HUES6 (cell line): ENCODE data around the gene ALKBH1.
A peak's percentile ranks its signal among the peaks of the same experiment; 100 is the strongest.
"Not testable (repeated sequence)": the region's sequence is repeated elsewhere in the genome, so short reads cannot be mapped to it uniquely, and the experiment has no call there.

Source experiments
- H3K27ac ChIP-seq: 2 replicates; pipeline ENCODE4 v1.7.0; 2013; ENCODE audit warnings: low read depth, mild to moderate bottlenecking, low read length, inconsistent platforms
- H3K27me3 ChIP-seq: 2 replicates; pipeline ENCODE4 v1.6.1; 2013; ENCODE audit warnings: low read length; ENCODE audit not compliant: control insufficient read depth, insufficient read depth
- H3K36me3 ChIP-seq: 2 replicates; pipeline ENCODE4 v1.6.1; 2013; ENCODE audit warnings: low read length; ENCODE audit not compliant: control insufficient read depth, insufficient read depth
- H3K4me1 ChIP-seq: 2 replicates; pipeline ENCODE4 v1.6.1; 2013; ENCODE audit warnings: low read length; ENCODE audit not compliant: control insufficient read depth, insufficient read depth
- H3K4me3 ChIP-seq: 2 replicates; pipeline ENCODE4 v1.5.1; 2013; ENCODE audit warnings: low read depth, low read length
- H3K9ac ChIP-seq: one replicate; pipeline ENCODE4 v1.6.1; 2013; ENCODE audit warnings: mild to moderate bottlenecking, low read length
- H3K9me3 ChIP-seq: 2 replicates; pipeline ENCODE4 v1.6.1; 2013; ENCODE audit warnings: low read depth, low read length; ENCODE audit not compliant: control insufficient read depth, insufficient read depth

The ALKBH1 gene

DNA sequence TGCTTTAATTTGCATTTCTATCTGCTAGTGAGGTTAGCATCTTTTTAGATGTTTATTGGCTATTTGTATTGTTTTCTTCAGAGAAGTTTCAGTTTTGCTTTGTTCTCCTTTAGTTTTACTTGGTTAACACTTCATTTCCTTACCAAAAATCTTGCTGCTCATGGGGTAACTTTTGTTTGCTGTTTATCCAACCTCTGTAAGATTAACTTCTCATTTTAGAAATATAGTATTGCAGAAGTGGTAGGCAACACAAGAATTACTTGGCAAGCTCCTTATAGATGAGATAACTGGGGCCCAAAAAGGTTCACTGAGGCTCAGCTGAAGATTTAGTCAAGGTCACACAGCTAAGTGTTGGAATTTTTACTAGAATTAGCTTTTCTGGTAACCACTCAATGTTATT lies 40.5 kb downstream of the ALKBH1 start:
- Histone ChIP-seq H3K36me3 (peaks cover under 1% of the 10 kb centered on the region; the same call in 1 of the 2 replicates), H3K27ac (no peak overlapping the region), H3K9ac (no peak overlapping the region), H3K4me3 (no peak overlapping the region), H3K4me1 (peaks cover 21% of the 10 kb centered on the region), H3K9me3 (no peaks in the 10 kb centered on the region), H3K27me3 (no peaks in the 10 kb centered on the region)

DNA sequence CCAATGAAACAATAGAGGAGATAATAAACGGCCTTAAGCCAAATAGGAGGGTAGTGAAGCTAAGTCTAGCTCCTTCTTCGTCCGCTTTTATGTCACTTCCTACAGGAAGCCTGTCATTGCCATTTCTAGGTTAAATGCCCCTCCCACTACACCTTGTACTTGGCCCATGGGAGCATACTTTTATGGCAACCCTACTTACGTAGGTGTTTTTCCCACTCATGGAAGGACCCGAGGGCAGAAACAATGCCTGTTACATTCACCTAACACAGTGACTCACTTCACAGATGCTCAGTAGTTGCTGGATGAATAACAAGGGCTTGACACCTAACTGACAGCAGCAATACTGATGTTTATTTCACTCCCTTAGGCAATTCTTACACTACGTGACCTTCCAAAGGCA lies 44.5 kb downstream of the ALKBH1 start:
- H3K4me3 ChIP-seq, result no peak overlapping the region

DNA sequence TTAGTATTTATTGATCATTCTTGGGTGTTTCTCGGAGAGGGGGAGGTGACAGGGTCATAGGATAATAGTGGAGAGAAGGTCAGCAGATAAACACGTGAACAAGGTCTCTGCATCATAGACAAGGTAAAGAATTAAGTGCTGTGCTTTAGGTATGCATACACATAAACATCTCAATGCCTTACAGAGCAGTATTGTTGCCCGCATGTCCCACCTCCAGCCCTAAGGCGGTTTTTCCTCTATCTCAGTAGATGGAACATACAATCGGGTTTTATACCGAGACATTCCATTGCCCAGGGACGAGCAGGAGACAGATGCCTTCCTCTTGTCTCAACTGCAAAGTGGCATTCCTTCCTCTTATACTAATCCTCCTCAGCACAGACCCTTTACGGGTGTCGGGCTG lies 46.3 kb downstream of the ALKBH1 start:
- not testable (repeated sequence) for H3K9me3 ChIP-seq, H3K36me3 ChIP-seq, H3K27me3 ChIP-seq, H3K4me3 ChIP-seq, H3K9ac ChIP-seq
- peaks cover 33% of the 10 kb centered on the region for H3K4me1 ChIP-seq
- peak overlapping the region; percentile 75; the same call in 1 of the 2 replicates for H3K27ac ChIP-seq

More for the DNA sequence above, 44.5 kb downstream of the ALKBH1 start:
- Histone ChIP-seq H3K9ac (no peak overlapping the region), H3K9me3 (no peaks in the 10 kb centered on the region), H3K36me3 (no peaks in the 10 kb centered on the region), H3K4me1 (peaks cover 36% of the 10 kb centered on the region), H3K27ac (no peak overlapping the region; the same call in 1 of the 2 replicates), H3K27me3 (no peaks in the 10 kb centered on the region)

DNA sequence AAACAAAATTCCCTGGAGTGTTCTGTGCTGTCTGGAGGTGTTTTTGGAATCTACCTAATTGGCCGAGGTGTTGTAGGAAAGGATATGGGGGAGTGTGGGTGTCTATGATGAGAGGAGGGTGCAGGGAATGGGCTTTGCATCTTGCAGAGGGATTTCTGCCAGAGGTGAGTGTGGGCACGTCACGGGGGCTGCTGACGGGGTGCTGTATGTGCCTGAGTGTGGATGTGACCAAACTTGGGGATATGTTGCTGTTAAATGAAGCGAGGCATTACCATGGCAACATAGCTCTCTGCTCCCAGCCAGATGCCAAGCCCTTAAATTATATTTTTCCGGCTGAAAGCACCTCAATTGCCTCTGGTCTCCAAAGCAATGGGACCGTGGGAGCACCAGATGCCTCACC lies 47.1 kb downstream of the ALKBH1 start:
- Histone ChIP-seq H3K4me1 (peaks cover 33% of the 10 kb centered on the region), H3K27me3 (no peaks in the 10 kb centered on the region), H3K4me3 (no peak overlapping the region), H3K27ac (peak overlapping the region; percentile 75; the same call in 1 of the 2 replicates), H3K9ac (peak overlapping the region; percentile 56), H3K9me3 (no peaks in the 10 kb centered on the region), H3K36me3 (no peaks in the 10 kb centered on the region)

DNA sequence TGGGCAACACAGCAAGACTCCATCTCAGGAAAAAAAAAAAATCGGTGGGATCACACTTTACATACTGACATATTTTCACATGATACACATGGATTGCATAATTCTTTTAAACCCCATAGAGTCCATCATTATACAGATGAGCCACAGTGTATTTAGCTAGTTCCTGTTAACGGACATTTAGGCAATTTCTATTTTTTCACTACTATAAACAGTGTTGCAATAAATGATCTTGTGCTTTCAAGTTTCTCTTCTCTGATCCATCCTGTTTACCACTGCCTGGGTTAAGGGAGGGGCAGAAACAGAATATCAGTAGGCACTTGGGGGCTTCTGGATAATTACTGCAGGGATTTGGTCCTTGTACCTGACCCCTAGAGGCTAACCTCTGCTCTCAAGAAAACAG lies 48.0 kb downstream of the ALKBH1 start:
- Histone ChIP-seq H3K27ac (no peak overlapping the region), H3K27me3 (no peaks in the 10 kb centered on the region), H3K36me3 (no peaks in the 10 kb centered on the region), H3K9ac (no peak overlapping the region), H3K9me3 (no peaks in the 10 kb centered on the region), H3K4me3 (no peak overlapping the region), H3K4me1 (peaks cover 36% of the 10 kb centered on the region)

DNA sequence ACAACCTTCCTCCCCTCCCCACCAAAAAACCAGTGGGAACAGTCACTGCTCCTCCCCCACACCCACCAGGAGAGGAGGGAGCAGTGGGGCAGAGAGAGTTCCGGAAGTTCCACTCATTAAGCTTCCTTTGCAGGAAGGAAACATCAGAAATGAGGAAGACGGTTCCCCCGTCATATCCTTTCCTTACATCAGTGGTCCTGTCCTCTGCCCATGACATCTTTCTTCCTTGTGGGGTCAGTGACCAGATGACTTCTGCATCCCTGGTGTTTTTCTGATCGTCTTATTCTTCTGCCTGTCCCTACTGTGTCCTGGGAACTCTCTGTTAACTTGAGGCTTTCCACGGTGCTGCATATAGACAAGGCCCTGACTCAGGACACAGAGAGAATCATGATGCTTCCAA lies 50.5 kb downstream of the ALKBH1 start:
- no peaks in the 10 kb centered on the region for H3K9me3 ChIP-seq
- H3K4me3 ChIP-seq, result no peak overlapping the region
- no peaks in the 10 kb centered on the region for H3K27me3 ChIP-seq
- H3K36me3 ChIP-seq, result no peaks in the 10 kb centered on the region
- no peak overlapping the region for H3K9ac ChIP-seq
- H3K4me1 ChIP-seq, result peaks cover 29% of the 10 kb centered on the region
- no peak overlapping the region for H3K27ac ChIP-seq

DNA sequence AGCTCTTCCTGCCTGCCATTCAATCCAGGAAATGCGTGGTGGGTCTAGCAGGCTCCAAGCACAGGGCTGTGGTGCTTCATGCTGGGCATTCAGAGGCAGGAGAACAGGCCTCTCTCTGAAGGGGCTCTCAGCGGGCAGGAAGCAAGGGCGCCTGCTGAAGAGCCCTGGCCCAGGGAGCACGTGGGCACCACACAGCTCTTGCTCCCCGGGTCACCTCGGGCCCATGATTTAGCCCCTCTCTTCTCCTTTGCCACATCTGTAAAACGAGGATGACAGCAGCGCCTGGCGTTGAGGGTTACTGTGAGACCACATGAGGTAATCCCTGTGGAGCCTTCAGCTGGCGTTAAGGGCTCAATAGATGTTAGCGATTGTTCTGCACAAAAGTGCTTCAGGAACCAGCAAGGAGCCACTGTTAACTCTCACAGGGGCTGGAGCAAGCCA lies 53.8 kb downstream of the ALKBH1 start:
- Histone ChIP-seq H3K4me3 (no peak overlapping the region), H3K27me3 (no peaks in the 10 kb centered on the region), H3K27ac (no peak overlapping the region), H3K9me3 (no peaks in the 10 kb centered on the region), H3K9ac (no peak overlapping the region), H3K36me3 (no peaks in the 10 kb centered on the region), H3K4me1 (peaks cover 17% of the 10 kb centered on the region; the same call in 1 of the 2 replicates)

DNA sequence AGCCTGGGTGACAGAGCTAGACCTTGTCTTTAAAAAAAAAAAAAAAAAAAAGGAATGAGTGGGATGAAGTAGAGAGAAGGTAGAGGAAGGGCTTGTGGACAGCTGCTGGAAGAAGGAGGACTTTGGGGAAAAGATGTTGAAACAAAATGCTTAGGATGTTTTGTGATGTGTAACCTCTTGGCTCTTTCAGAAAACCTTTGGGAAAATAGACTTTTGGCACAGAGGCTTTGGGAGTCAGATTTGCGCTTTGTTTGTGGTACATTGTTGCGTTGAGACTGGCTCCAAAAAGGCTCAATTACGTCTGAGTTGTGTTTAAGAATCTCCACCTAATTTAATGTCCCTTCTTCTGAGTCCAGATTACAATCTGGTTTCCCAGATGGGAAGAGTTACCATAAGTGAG lies 58.5 kb downstream of the ALKBH1 start:
- no peak overlapping the region for H3K9ac ChIP-seq
- H3K27me3 ChIP-seq, result no peaks in the 10 kb centered on the region
- no peaks in the 10 kb centered on the region for H3K36me3 ChIP-seq
- peaks cover 4% of the 10 kb centered on the region for H3K9me3 ChIP-seq
- H3K4me1 ChIP-seq, result peaks cover 8% of the 10 kb centered on the region; the same call in 1 of the 2 replicates
- no peak overlapping the region for H3K4me3 ChIP-seq
- H3K27ac ChIP-seq, result no peak overlapping the region

DNA sequence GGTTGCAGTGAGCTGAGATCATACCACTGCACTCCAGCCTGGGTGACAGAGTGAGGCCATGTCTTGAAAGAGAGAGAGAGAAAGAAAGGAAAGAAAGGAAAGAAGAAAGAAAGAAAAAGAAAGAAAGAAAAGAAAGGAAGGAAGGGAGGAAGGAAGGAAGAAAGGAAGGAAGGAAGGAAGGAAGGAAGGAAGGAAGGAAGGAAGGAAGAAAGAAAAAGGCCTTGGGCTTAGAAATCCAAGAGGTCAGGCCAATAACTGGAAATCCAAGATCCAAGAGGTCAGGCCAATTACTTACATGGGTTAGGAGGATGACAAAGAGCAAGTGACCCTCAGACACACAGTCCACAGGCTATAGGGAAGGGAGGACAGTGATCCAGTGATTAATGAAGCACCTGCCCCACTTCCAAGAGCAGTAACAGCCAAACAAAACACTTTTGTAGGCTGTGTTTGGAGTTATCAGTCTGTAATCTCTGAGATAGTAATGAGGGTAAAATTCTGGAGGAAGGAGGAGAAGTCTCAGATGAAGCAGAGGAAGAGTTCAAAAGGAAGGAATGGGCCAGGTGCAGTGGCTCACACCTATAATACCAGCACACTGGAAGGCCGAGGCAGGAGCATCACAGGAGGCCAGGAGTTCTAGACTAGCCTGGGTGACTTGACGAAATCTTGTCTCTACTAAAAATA lies 59.2 kb downstream of the ALKBH1 start:
- no peak overlapping the region for H3K4me3 ChIP-seq
- no peaks in the 10 kb centered on the region for H3K36me3 ChIP-seq
- H3K9me3 ChIP-seq, result peaks cover 4% of the 10 kb centered on the region
- H3K4me1 ChIP-seq, result peaks cover 1% of the 10 kb centered on the region; the same call in 1 of the 2 replicates
- no peak overlapping the region for H3K27ac ChIP-seq
- no peak overlapping the region for H3K9ac ChIP-seq
- H3K27me3 ChIP-seq, result no peaks in the 10 kb centered on the region

DNA sequence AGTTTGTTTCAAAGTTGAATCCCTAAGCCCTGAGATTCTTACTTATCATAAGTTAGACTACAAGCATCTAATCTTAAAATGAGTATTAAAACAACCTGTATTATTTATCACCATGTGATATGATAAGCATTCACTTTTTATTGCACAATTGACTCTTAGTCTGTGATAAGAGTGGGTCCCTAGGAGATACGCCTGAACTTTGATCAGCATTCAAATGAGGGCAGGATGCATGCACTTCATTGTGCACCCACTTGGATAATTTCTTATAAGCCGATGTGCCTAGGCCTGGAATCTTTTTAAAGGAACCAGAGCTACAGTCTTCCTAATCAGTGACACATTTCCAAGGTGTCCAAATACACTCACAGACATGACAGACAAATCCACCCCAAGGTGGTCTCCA lies 60.0 kb downstream of the ALKBH1 start:
- H3K9ac ChIP-seq, result no peak overlapping the region
- no peak overlapping the region for H3K4me3 ChIP-seq
- no peaks in the 10 kb centered on the region for H3K27me3 ChIP-seq
- no peaks in the 10 kb centered on the region for H3K4me1 ChIP-seq
- no peaks in the 10 kb centered on the region for H3K36me3 ChIP-seq
- no peak overlapping the region for H3K27ac ChIP-seq
- H3K9me3 ChIP-seq, result peaks cover 4% of the 10 kb centered on the region

DNA sequence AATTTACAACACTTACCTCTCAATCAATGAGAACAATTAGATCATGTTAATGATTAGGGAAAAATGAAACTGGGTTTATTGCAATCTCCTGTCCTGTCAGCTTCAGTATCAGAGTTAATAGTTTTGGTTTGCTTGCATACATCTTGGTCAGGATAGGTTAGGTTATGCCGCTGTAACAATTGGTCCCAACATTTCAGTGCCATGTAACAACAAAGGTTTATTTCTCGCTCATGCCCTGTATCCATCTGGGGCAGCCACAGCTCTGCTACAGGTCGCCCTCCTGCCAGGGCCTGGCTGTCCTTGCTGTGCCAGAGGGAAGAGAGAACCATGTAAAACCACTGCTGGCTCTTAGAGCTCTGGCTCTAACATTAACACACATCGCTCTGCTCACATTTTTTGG lies 60.9 kb downstream of the ALKBH1 start:
- Histone ChIP-seq H3K4me3 (no peak overlapping the region), H3K27me3 (no peaks in the 10 kb centered on the region), H3K9me3 (peaks cover 4% of the 10 kb centered on the region), H3K36me3 (no peaks in the 10 kb centered on the region), H3K9ac (no peak overlapping the region), H3K4me1 (no peaks in the 10 kb centered on the region), H3K27ac (no peak overlapping the region)
